ENCODE data around the gene POLG. TPM values are rescaled to one million over a fixed set of nuclear protein-coding genes. Genes with fewer than 3 reads are reported as not detected.
A peak's percentile ranks its signal among the peaks of the same experiment; 100 is the strongest.

The POLG gene
- total and polyA plus RNA-seq, 2 donors (not counting 1 experiment from before 2014, with no cell fraction given), result 81.1 to 144 TPM

- ATAC-seq (ENCODE audit: low read depth) (no peak), DNase-seq (no peak)
- Histone ChIP-seq H4K20me1 (ENCODE audit: control insufficient read depth, insufficient read depth, low read length, poor library complexity, severe bottlenecking) (peaks cover 51% of the 10 kb centered on the region), H3K9me3 (ENCODE audit: control extremely low read depth in 1 of 3, control insufficient read depth in 2 of 3, insufficient read depth in 1 of 3, low read length in 2 of 3) (no peaks in the 10 kb centered on the region), H3K4me3 (ENCODE audit: control extremely low read depth in 1 of 5, extremely low read depth in 1 of 5, insufficient read depth in 1 of 5, low read depth in 2 of 5, low read length in 4 of 5) (peak overlapping the region; percentile 58 to 92 (median 82)), H3K79me2 (ENCODE audit: control insufficient read depth, insufficient read depth, low read length) (peaks cover 51% of the 10 kb centered on the region), H3K27ac (ENCODE audit: low read length in 2 of 2) (peak overlapping the region; percentile 55 to 90), H3K4me1 (ENCODE audit: control insufficient read depth in 2 of 2, insufficient read depth in 2 of 2, low read length in 2 of 2) (peaks cover 26 to 59% of the 10 kb centered on the region in 2 donors), H2AFZ (ENCODE audit: insufficient read depth, low read depth, low read length, poor library complexity, severe bottlenecking) (peak overlapping the region; percentile 71), H3K36me3 (replicated peaks in 1 of 2; ENCODE audit: control extremely low read depth in 1 of 2, control insufficient read depth in 1 of 2, extremely low read depth in 1 of 2, insufficient read depth in 2 of 2, low read length in 1 of 2) (peaks cover 2 to 41% of the 10 kb centered on the region in 2 experiments), H3K4me2 (replicated peaks; ENCODE audit: low read depth, low read length, poor library complexity, severe bottlenecking) (peak overlapping the region; percentile 93), H3K27me3 (replicated peaks in 1 of 4; ENCODE audit: control extremely low read depth in 1 of 4, control insufficient read depth in 3 of 4, insufficient read depth in 4 of 4, low read length in 3 of 4) (no peaks in the 10 kb centered on the region), H3K9ac (ENCODE audit: low read length) (peak overlapping the region; percentile 83)
- TF ChIP-seq CTCF (IDR thresholded peaks at IDR 0.05) (peak; percentile 36), EZH2 (IDR thresholded peaks at IDR 0.05; ENCODE audit: borderline replicate concordance, insufficient read depth, low read depth, low read length, poor library complexity, severe bottlenecking) (no peak)
- Mint-ChIP-seq H3K27ac (peak overlapping the region; percentile 68), H3K4me1 (peaks cover 49% of the 10 kb centered on the region), H3K4me3 (peak overlapping the region; percentile 76), H3K27me3 (peaks cover 4% of the 10 kb centered on the region), H3K9me3 (ENCODE audit: insufficient read depth) (no peaks in the 10 kb centered on the region)
- intact Hi-C loops (cut with micrococcal nuclease), result loop anchor here (1.0 kb wide), 1 partner anchor 91 kb away; the partner anchor contains the start of gene FANCI
- whole genome bisulfite sequencing (ENCODE audit: insufficient coverage), result 3% methylated on average over 42 of the region's 43 CpGs
- ChIA-PET POLR2A (interaction anchor here (0.6 to 1.2 kb wide), 3 partner anchors 25 to 107 kb away, joined by 3 to 5 read pairs (median 3); no protein-coding TSS in a partner anchor), CTCF (interaction anchor here (2.1 to 2.6 kb wide), 2 partner anchors 24 to 25 kb away, joined by 9 to 26 read pairs; no protein-coding TSS in a partner anchor)
Measured at GRCh38 chr15:89333959-89334509, 590 bp downstream of the POLG start.

All from B cell (primary cell).